K562 (cell line): ENCODE measurements around the gene IL17RA.

ENCODE experiments used
- MCM2 ChIP-seq: fragments of 450-650 bp; IDR thresholded peaks from 2 replicates; pipeline ENCODE4 v1.6.1; 2017; ENCODE audit warnings: low read depth, mild to moderate bottlenecking
- POLR2A ChIP-seq: fragments of 450-650 bp; conservative IDR thresholded peaks from 2 replicates; pipeline ENCODE4 v1.6.1; 2016
- POLR3A ChIP-seq: IDR thresholded peaks from 2 replicates; pipeline ENCODE4 v1.6.1; 2011; ENCODE audit warnings: borderline replicate concordance, mild to moderate bottlenecking, moderate library complexity; ENCODE audit not compliant: insufficient read length, insufficient read depth; ENCODE audit errors: extremely low read depth
- PTBP1 ChIP-seq: fragments of 200-400 bp; formaldehyde crosslinking; IDR thresholded peaks from 2 replicates; pipeline ENCODE4 v1.6.1; 2017; ENCODE audit warnings: low read depth, low read length
- SRF ChIP-seq, 2 experiments: fragments of 250-450, 450-650 bp in 1 of 2; sonication (Bioruptor Pico) in 1 of 2; sonication (generic) in 1 of 2; formaldehyde crosslinking; IDR thresholded peaks; 2 replicates each; pipeline versions ENCODE4 v1.5.0 to v1.5.1; 2020 to 2022; ENCODE audit warnings: mild to moderate bottlenecking in 1 of 2, missing genetic modification reagents in 1 of 2
- TEAD4 ChIP-seq, 2 experiments: sonication (generic) in 1 of 2; formaldehyde crosslinking in 1 of 2; IDR thresholded peaks; 2 replicates each; pipeline versions ENCODE4 v1.6.1 to v1.8.0; 2012 to 2022; ENCODE audit warnings: borderline replicate concordance in 1 of 2, inconsistent platforms in 1 of 2, low read length in 1 of 2, mild to moderate bottlenecking in 1 of 2, missing genetic modification reagents in 1 of 2
- ZNF785 ChIP-seq: fragments of 250-450 bp; sonication (Bioruptor Pico); IDR thresholded peaks from 2 replicates; pipeline ENCODE4 v1.4.0; 2020; ENCODE audit warnings: mild to moderate bottlenecking
- TF ChIP-seq, protein P1 (sequence below): sonication (generic); formaldehyde crosslinking; IDR thresholded peaks from 2 replicates; pipeline ENCODE4 v1.8.0; 2022; ENCODE audit warnings: mild to moderate bottlenecking, missing genetic modification reagents
- TF ChIP-seq, protein P2 (sequence below), 3 experiments: IDR thresholded peaks in 2 of 3; conservative IDR thresholded peaks in 1 of 3; 2 replicates each; pipeline ENCODE4 v1.5.1; 2011 to 2012; ENCODE audit warnings: low read length in 3 of 3, mild to moderate bottlenecking in 3 of 3, control low read depth in 2 of 3, improper control_type of control experiment in 1 of 3, inconsistent platforms in 1 of 3, low read depth in 1 of 3, mixed read lengths in 1 of 3, moderate library complexity in 1 of 3; ENCODE audit not compliant: insufficient read depth in 2 of 3
- TF ChIP-seq, protein P3 (sequence below): sonication (generic); formaldehyde crosslinking; IDR thresholded peaks from 2 replicates; pipeline ENCODE4 v1.8.0; 2023; ENCODE audit warnings: mild to moderate bottlenecking, missing genetic modification reagents
- TF ChIP-seq, protein P4 (sequence below): fragments of 250-450 bp; sonication (Bioruptor Pico); IDR thresholded peaks from 2 replicates; pipeline ENCODE4 v1.8.0; 2022; ENCODE audit warnings: inconsistent platforms, mild to moderate bottlenecking, moderate library complexity, borderline replicate concordance
- TF ChIP-seq, protein P5 (sequence below), 2 experiments: fragments of 450-650 bp; formaldehyde crosslinking in 1 of 2; IDR thresholded peaks; 2 replicates each; pipeline versions ENCODE4 v1.4.0 to v1.6.1; 2014 to 2020; ENCODE audit warnings: mild to moderate bottlenecking in 2 of 2, borderline replicate concordance in 1 of 2, low read depth in 1 of 2

DNA sequence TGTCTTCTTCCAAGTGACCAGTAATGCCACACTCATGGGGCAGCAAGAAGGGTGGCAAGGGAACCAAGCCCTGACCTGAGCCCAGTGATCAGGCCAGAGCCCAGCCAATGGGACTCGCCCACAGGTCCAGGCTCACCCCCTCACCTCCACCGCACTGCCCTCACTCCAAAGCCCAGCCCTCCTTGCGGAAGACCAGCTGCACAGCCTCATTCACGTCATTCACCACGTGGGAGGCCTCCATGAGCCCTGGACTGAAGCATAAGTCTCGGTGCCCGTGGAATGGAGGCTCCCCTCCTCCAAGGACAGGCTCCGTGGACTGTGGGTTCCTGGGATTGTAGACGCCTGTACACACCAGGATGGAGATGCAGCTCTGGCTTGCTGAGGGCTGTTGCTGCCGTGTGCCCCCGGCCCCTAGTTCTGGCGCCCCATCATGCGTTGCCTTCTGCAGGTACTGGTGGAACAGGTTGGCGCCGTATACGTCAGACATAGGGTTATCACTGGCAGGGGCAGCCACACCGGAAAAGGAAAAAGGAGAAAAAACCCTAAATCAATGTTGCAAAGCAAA lies 53.1 kb downstream of the IL17RA start:
- TF ChIP-seq, protein P1, sequence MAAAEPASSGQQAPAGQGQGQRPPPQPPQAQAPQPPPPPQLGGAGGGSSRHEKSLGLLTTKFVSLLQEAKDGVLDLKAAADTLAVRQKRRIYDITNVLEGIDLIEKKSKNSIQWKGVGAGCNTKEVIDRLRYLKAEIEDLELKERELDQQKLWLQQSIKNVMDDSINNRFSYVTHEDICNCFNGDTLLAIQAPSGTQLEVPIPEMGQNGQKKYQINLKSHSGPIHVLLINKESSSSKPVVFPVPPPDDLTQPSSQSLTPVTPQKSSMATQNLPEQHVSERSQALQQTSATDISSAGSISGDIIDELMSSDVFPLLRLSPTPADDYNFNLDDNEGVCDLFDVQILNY (CRISPR knock-in tag) = no peak
- TF ChIP-seq, protein P2, sequence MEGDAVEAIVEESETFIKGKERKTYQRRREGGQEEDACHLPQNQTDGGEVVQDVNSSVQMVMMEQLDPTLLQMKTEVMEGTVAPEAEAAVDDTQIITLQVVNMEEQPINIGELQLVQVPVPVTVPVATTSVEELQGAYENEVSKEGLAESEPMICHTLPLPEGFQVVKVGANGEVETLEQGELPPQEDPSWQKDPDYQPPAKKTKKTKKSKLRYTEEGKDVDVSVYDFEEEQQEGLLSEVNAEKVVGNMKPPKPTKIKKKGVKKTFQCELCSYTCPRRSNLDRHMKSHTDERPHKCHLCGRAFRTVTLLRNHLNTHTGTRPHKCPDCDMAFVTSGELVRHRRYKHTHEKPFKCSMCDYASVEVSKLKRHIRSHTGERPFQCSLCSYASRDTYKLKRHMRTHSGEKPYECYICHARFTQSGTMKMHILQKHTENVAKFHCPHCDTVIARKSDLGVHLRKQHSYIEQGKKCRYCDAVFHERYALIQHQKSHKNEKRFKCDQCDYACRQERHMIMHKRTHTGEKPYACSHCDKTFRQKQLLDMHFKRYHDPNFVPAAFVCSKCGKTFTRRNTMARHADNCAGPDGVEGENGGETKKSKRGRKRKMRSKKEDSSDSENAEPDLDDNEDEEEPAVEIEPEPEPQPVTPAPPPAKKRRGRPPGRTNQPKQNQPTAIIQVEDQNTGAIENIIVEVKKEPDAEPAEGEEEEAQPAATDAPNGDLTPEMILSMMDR (IDR thresholded peaks at IDR 0.05 in 2 of 3, conservative IDR thresholded peaks at IDR 0.05 in 1 of 3; ENCODE audit: insufficient read depth in 2 of 3, low read depth in 1 of 3, low read length in 3 of 3) = no peak
- TF ChIP-seq SRF (CRISPR knock-in tag; IDR thresholded peaks at IDR 0.05) (no peak), TEAD4 (IDR thresholded peaks at IDR 0.05; ENCODE audit: low read length) (no peak), TEAD4 (CRISPR knock-in tag; IDR thresholded peaks at IDR 0.05; ENCODE audit: borderline replicate concordance) (no peak), POLR2A (no peak), MCM2 (no peak), PTBP1 (no peak), ZNF785 (CRISPR knock-in tag) (no peak), POLR3A (no peak)
- TF ChIP-seq, protein P3, sequence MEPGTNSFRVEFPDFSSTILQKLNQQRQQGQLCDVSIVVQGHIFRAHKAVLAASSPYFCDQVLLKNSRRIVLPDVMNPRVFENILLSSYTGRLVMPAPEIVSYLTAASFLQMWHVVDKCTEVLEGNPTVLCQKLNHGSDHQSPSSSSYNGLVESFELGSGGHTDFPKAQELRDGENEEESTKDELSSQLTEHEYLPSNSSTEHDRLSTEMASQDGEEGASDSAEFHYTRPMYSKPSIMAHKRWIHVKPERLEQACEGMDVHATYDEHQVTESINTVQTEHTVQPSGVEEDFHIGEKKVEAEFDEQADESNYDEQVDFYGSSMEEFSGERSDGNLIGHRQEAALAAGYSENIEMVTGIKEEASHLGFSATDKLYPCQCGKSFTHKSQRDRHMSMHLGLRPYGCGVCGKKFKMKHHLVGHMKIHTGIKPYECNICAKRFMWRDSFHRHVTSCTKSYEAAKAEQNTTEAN (CRISPR knock-in tag) = no peak
- TF ChIP-seq, protein P4, sequence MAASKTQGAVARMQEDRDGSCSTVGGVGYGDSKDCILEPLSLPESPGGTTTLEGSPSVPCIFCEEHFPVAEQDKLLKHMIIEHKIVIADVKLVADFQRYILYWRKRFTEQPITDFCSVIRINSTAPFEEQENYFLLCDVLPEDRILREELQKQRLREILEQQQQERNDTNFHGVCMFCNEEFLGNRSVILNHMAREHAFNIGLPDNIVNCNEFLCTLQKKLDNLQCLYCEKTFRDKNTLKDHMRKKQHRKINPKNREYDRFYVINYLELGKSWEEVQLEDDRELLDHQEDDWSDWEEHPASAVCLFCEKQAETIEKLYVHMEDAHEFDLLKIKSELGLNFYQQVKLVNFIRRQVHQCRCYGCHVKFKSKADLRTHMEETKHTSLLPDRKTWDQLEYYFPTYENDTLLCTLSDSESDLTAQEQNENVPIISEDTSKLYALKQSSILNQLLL (CRISPR knock-in tag) = no peak
- TF ChIP-seq, protein P5, sequence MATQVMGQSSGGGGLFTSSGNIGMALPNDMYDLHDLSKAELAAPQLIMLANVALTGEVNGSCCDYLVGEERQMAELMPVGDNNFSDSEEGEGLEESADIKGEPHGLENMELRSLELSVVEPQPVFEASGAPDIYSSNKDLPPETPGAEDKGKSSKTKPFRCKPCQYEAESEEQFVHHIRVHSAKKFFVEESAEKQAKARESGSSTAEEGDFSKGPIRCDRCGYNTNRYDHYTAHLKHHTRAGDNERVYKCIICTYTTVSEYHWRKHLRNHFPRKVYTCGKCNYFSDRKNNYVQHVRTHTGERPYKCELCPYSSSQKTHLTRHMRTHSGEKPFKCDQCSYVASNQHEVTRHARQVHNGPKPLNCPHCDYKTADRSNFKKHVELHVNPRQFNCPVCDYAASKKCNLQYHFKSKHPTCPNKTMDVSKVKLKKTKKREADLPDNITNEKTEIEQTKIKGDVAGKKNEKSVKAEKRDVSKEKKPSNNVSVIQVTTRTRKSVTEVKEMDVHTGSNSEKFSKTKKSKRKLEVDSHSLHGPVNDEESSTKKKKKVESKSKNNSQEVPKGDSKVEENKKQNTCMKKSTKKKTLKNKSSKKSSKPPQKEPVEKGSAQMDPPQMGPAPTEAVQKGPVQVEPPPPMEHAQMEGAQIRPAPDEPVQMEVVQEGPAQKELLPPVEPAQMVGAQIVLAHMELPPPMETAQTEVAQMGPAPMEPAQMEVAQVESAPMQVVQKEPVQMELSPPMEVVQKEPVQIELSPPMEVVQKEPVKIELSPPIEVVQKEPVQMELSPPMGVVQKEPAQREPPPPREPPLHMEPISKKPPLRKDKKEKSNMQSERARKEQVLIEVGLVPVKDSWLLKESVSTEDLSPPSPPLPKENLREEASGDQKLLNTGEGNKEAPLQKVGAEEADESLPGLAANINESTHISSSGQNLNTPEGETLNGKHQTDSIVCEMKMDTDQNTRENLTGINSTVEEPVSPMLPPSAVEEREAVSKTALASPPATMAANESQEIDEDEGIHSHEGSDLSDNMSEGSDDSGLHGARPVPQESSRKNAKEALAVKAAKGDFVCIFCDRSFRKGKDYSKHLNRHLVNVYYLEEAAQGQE (IDR thresholded peaks at IDR 0.05; ENCODE audit: borderline replicate concordance) = no peak
- TF ChIP-seq, protein P5 (CRISPR knock-in tag; IDR thresholded peaks at IDR 0.05; ENCODE audit: low read depth) = no peak
